ENCODE results near the gene DAB1.

The DAB1 gene

DNA sequence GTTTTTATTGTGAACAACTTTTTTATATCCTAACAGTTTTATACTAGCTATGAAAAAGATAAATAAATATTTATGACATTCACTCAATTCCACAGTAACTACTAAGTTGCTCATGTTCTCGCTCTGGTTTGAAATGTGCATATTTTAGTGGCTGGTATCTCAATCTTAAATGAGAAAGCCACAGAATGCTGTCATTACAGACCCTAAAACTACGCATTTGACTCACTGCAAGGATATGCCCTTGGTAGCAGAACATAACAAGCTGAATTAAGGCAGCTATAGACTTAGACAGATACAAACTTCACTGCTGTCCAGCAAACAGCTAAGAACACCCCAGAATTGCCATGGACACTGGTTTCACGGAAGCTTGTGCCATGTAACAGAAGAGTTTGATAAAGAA is 19.0 kb downstream of the DAB1 start:
- H3K4me3 ChIP-seq (replicated peaks in 1 of 2; ENCODE audit: low read depth in 2 of 2, low read length in 2 of 2) = no peak overlapping the region
- DNase-seq (ENCODE audit: low read depth in 2 of 2) = no peak
- TF ChIP-seq, protein P1, sequence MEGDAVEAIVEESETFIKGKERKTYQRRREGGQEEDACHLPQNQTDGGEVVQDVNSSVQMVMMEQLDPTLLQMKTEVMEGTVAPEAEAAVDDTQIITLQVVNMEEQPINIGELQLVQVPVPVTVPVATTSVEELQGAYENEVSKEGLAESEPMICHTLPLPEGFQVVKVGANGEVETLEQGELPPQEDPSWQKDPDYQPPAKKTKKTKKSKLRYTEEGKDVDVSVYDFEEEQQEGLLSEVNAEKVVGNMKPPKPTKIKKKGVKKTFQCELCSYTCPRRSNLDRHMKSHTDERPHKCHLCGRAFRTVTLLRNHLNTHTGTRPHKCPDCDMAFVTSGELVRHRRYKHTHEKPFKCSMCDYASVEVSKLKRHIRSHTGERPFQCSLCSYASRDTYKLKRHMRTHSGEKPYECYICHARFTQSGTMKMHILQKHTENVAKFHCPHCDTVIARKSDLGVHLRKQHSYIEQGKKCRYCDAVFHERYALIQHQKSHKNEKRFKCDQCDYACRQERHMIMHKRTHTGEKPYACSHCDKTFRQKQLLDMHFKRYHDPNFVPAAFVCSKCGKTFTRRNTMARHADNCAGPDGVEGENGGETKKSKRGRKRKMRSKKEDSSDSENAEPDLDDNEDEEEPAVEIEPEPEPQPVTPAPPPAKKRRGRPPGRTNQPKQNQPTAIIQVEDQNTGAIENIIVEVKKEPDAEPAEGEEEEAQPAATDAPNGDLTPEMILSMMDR (IDR thresholded peaks at IDR 0.05; ENCODE audit: low read depth, low read length) = no peak

DNA sequence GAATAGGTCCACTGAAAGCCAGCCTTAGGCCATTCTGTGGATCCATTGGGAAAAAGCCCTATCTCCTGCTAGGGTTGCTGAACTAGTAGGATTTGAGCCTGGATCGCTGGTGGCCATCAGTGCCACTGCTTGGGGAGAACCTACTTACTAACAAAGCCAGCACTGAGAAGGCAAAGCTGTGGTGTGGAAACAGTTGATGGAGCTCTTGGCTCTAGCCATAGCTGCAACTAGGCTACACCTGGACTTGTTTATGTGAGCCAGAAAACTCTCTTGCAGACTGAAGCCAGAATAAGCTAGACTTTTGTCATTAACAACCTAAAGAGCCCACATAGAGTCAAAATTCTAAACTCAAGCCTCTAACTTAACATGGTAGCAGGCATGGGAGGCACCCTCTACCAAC is 20.7 kb downstream of the DAB1 start:
- no peak for DNase-seq (ENCODE audit: low read depth in 2 of 2)
- no peak overlapping the region for H3K4me3 ChIP-seq (replicated peaks in 1 of 2; ENCODE audit: low read depth in 2 of 2, low read length in 2 of 2)
- TF ChIP-seq, protein P1 (IDR thresholded peaks at IDR 0.05; ENCODE audit: low read depth, low read length) = no peak

DNA sequence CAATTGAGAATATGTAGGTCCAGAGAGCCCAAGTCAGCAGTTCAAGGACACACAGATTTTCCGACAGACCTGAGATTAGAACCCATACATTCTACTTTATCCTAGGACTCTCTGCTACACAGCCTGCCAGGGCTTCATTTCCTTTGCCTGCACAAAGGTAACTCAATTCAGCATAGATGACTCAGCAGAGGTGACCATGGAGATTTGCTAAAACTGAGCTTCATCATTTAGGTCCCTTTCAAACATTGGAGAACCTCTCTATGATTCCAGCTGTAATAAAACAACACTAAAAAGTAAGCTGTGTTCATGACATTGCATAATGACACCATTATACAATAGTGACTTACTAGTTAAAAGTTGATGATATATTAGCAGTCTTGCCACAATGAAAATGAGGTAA is 22.2 kb downstream of the DAB1 start:
- H3K4me3 ChIP-seq (replicated peaks in 1 of 2; ENCODE audit: low read depth in 2 of 2, low read length in 2 of 2) = no peak overlapping the region
- DNase-seq (ENCODE audit: low read depth in 2 of 2) = no peak
- TF ChIP-seq, protein P1 (IDR thresholded peaks at IDR 0.05; ENCODE audit: low read depth, low read length) = no peak

DNA sequence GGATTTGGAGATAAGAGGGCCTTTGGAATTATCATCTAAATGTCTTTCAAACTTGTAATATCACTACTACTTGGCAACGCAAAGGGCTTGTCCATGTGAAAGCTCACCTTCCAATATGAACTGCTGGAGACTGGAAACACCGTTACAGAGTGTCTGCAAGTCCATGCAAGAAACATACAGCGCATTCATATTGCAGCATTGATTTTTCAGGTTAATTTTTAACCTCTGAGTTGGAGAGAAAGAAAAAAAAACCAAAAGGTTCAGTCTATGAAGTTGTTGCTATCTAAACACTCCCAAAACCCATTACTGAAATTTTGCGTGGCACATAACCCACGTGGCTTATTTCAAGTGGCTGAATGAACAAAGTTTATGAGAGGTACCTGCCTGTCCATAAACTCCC is 23.8 kb downstream of the DAB1 start:
- TF ChIP-seq, protein P1 (IDR thresholded peaks at IDR 0.05; ENCODE audit: low read depth, low read length) = no peak
- DNase-seq (ENCODE audit: low read depth in 2 of 2) = no peak
- H3K4me3 ChIP-seq (replicated peaks in 1 of 2; ENCODE audit: low read depth in 2 of 2, low read length in 2 of 2) = no peak overlapping the region

DNA sequence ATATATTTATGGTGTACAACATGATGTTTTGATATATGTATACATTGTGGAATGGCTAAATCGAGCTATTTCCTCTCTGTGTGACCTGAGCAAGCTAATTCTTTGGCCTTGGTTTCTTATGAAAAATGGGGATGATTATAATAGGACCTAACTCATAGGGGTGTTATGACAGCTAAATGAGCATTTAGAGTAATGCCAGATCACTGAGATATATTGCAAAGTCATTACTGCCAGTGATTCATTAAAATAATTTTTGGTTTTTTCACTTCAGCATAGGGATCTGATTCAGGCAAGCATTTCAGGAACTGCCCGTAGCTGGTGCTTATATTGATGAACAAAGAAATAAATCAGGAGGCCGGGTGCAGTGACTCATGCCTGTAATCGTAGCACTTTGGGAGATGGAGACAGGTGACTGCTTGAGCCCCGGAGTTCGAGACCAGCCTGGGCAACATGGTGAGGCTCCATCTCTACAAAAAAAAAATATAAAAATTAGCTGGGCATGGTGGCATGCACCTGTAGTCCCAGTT is 30.7 kb downstream of the DAB1 start:
- no peak for DNase-seq (ENCODE audit: low read depth in 2 of 2)
- H3K4me3 ChIP-seq (replicated peaks in 1 of 2; ENCODE audit: low read depth in 2 of 2, low read length in 2 of 2) = no peak overlapping the region
- TF ChIP-seq, protein P1 (IDR thresholded peaks at IDR 0.05; ENCODE audit: low read depth, low read length) = no peak

DNA sequence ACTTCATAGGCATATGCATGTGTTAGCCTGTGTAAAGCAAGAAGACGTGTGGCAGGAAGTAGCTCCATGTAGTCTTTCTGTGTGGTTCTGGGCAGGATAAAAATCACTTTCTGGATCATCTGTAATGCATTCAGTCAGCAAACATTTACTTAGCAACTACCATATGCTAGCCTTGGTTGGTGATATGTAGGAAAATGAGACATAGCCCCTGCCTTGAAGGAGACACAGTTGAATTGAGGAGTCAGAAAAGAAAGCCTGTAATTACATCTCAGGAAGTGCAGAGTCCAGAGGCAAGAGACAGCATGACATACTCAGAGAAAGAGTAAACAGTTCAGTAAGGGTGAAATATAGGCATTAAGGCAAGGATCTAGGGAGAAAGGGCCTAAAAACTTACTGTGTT is 38.5 kb downstream of the DAB1 start:
- DNase-seq (ENCODE audit: low read depth in 2 of 2) = no peak
- no peak overlapping the region for H3K4me3 ChIP-seq (replicated peaks in 1 of 2; ENCODE audit: low read depth in 2 of 2, low read length in 2 of 2)
- TF ChIP-seq, protein P1 (IDR thresholded peaks at IDR 0.05; ENCODE audit: low read depth, low read length) = no peak

DNA sequence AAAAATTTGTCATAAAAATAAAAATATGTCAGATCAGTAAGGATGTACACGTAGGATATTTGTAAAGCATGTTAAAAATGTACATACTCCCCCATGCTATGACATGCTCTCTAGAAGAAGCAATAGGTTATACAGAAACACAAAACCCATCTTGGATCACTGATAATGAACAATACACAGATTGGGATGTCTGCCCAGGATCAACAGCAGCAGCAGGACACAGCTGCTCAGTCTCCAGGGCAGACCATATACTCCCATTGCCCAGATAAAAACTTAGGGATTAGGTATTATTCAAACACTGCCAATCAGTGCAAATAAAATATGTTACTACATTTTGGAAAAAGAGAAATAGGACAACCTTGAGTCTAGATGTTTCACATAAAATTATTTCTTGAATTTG is 39.0 kb downstream of the DAB1 start:
- DNase-seq (ENCODE audit: low read depth in 2 of 2) = no peak
- TF ChIP-seq, protein P1 (IDR thresholded peaks at IDR 0.05; ENCODE audit: low read depth, low read length) = no peak
- H3K4me3 ChIP-seq (replicated peaks in 1 of 2; ENCODE audit: low read depth in 2 of 2, low read length in 2 of 2) = no peak overlapping the region

Measured in cardiac fibroblast (primary cell).